GM12878 (cell line): ENCODE data around the gene VSTM2B. TPM values are rescaled to one million over a fixed set of nuclear protein-coding genes. Genes with fewer than 3 reads are reported as not detected.

ENCODE experiments used
- ATAC-seq: fragments of 200-7000 bp; cut with Tn5 transposase; 3 replicates; pipeline ENCODE4 v1.9.1; 2020; ENCODE audit warnings: mild to moderate bottlenecking, moderate library complexity
- BruUV-seq: library from RNA; stranded (reverse); fragments of 400-500 nt; replicated peaks from 2 replicates; lab custom pipeline; 2021; lab: Mats Ljungman, UMichigan
- CTCF ChIA-PET: fragments of 300-600 bp; sonication (Branson Sonifier 250); formaldehyde crosslinking; extraction: SDS; loops from one replicate; lab custom pipeline; 2021; ENCODE audit warnings: inconsistent platforms; lab: Yijun Ruan, JAX
- POLR2A ChIA-PET: fragments of 350-600 bp; formaldehyde crosslinking; extraction: SDS; loops from one replicate; lab custom pipeline; 2021; ENCODE audit warnings: inconsistent platforms; lab: Charles Lee
- RAD21 ChIA-PET: fragments of 300-600 bp; sonication (Branson Sonifier 250); formaldehyde crosslinking; loops from one replicate; lab custom pipeline; 2023; ENCODE audit warnings: antibody characterized with exemption; ENCODE audit not compliant: unreplicated experiment; lab: Charles Lee
- SMC1A ChIA-PET: fragments of 300-600 bp; sonication (Branson Sonifier 250); formaldehyde crosslinking; loops from one replicate; lab custom pipeline; 2023; ENCODE audit not compliant: unreplicated experiment, uncharacterized antibody; lab: Charles Lee
- DNase-seq: peaks from one replicate; pipeline ENCODE4 v3.0.0-alpha.2; 2011; ENCODE audit warnings: low read depth, low spot score
- FAIRE-seq: peaks from 3 replicates; lab custom pipeline; 2011; peaks lifted over from hg19 to GRCh38; lab: Jason Lieb, UNC
- H2AFZ ChIP-seq: 2 replicates; pipeline ENCODE4 v1.6.0; 2011; ENCODE audit warnings: low read depth, low read length, control low read depth; ENCODE audit not compliant: control insufficient read depth
- H3K27ac ChIP-seq: 2 replicates; pipeline ENCODE4 v1.5.1; 2011; ENCODE audit warnings: control low read depth; ENCODE audit not compliant: control insufficient read depth, insufficient read depth
- H3K27me3 ChIP-seq, 2 experiments: replicated peaks in 1 of 2; 2 replicates each; pipeline versions ENCODE4 v1.6.0 to v1.6.1; 2011; ENCODE audit warnings: low read length in 1 of 2; ENCODE audit not compliant: control insufficient read depth in 2 of 2, insufficient read depth in 2 of 2
- H3K36me3 ChIP-seq, 2 experiments: 2 replicates each; pipeline ENCODE4 v1.5.1; 2011; ENCODE audit warnings: low read length in 1 of 2; ENCODE audit not compliant: control insufficient read depth in 2 of 2, insufficient read depth in 2 of 2
- H3K4me1 ChIP-seq: 2 replicates; pipeline ENCODE4 v1.6.1; 2011; ENCODE audit warnings: mild to moderate bottlenecking, low read length, moderate library complexity, mixed read lengths; ENCODE audit not compliant: control insufficient read depth, insufficient read depth
- H3K4me2 ChIP-seq: 2 replicates; pipeline ENCODE4 v1.6.0; 2011; ENCODE audit warnings: control low read depth; ENCODE audit not compliant: control insufficient read depth, insufficient read depth
- H3K4me3 ChIP-seq: fragments of 200-600 bp; sonication (generic); 2 replicates; pipeline ENCODE4 v1.5.1; 2016
- H3K79me2 ChIP-seq: 2 replicates; pipeline ENCODE4 v1.6.0; 2011; ENCODE audit warnings: low read length; ENCODE audit not compliant: control insufficient read depth, insufficient read depth
- H3K9ac ChIP-seq: 2 replicates; pipeline ENCODE4 v1.8.0; 2011; ENCODE audit warnings: low read length, control low read depth, mixed read lengths; ENCODE audit not compliant: control insufficient read depth, insufficient read depth
- H3K9me3 ChIP-seq: replicated peaks from 3 replicates; pipeline ENCODE4 v1.5.1; 2011; ENCODE audit warnings: mild to moderate bottlenecking, low read length; ENCODE audit not compliant: control insufficient read depth, insufficient read depth
- H4K20me1 ChIP-seq: 2 replicates; pipeline ENCODE4 v1.6.0; 2011; ENCODE audit not compliant: control insufficient read depth, insufficient read depth
- ATF3 ChIP-seq: IDR thresholded peaks from 2 replicates; pipeline ENCODE4 v1.6.1; 2011; ENCODE audit warnings: low read depth, mild to moderate bottlenecking, low read length, moderate library complexity, borderline replicate concordance; ENCODE audit errors: extremely low read depth
- ATF7 ChIP-seq: fragments of 450-650 bp; IDR thresholded peaks from 2 replicates; pipeline ENCODE4 v1.6.1; 2016; ENCODE audit warnings: low read depth, mild to moderate bottlenecking
- CEBPZ ChIP-seq: fragments of 150-350 bp; IDR thresholded peaks from 2 replicates; pipeline ENCODE4 v1.6.1; 2016; ENCODE audit warnings: low read depth, low read length
- IKZF1 ChIP-seq: fragments of 450-650 bp; conservative IDR thresholded peaks from 2 replicates; pipeline ENCODE4 v1.6.1; 2017; ENCODE audit warnings: antibody characterized with exemption, mild to moderate bottlenecking
- KLF5 ChIP-seq: fragments of 450-650 bp; IDR thresholded peaks from 2 replicates; pipeline ENCODE4 v1.6.1; 2014; ENCODE audit warnings: mild to moderate bottlenecking; ENCODE audit not compliant: partially characterized antibody
- NR2F1 ChIP-seq: fragments of 450-650 bp; conservative IDR thresholded peaks from 2 replicates; pipeline ENCODE4 v1.6.1; 2017; ENCODE audit warnings: mild to moderate bottlenecking
- PKNOX1 ChIP-seq: fragments of 450-650 bp; IDR thresholded peaks from 2 replicates; pipeline ENCODE4 v1.6.1; 2016; ENCODE audit warnings: mild to moderate bottlenecking
- SIN3A ChIP-seq: IDR thresholded peaks from 2 replicates; pipeline ENCODE4 v1.6.1; 2012; ENCODE audit warnings: low read depth, low read length, improper control_type of control experiment
- SMAD1 ChIP-seq: fragments of 450-650 bp; IDR thresholded peaks from 2 replicates; pipeline ENCODE4 v1.6.1; 2018; ENCODE audit warnings: mild to moderate bottlenecking, low read depth; ENCODE audit not compliant: partially characterized antibody
- YY1 ChIP-seq: IDR thresholded peaks from 2 replicates; pipeline ENCODE4 v1.6.1; 2011; ENCODE audit warnings: low read depth, mild to moderate bottlenecking, low read length
- WGBS: methylation state at CpG from one replicate; pipeline ENCODE4 v1.1.6; 2016; ENCODE audit warnings: low lambda C conversion rate; ENCODE audit not compliant: insufficient replicate concordance, insufficient coverage; ENCODE audit errors: missing lambda C conversion rate; 5-methylcytosine and 5-hydroxymethylcytosine counted together
- in situ Hi-C: fragments of 300-500 bp; cut with MboI; formaldehyde crosslinking; loops from 9 replicates; pipeline ENCODE4 v1.14.3; 2018; ENCODE audit warnings: mixed read lengths
- intact Hi-C: fragments of 100-400 bp; cut with micrococcal nuclease; formaldehyde crosslinking; loops from one replicate; pipeline ENCODE4 v1.14.2; 2022; ENCODE audit not compliant: unreplicated experiment
- polyA plus RNA-seq, 11 experiments: library from polyadenylated mRNA; depleted of rRNA in 4 of 11; unstranded in 6 of 11; stranded (reverse) in 5 of 11; fragments of >200 nt; fragmentation: Nextera tagmentation in 4 of 11; fragmentation: Illumina TruSeq in 1 of 11; extraction: Ambion mirVana in 4 of 11; extraction: Trizol in 1 of 11; gene quantifications; 1 replicate in 1 of 11; 2 replicates in 10 of 11; pipeline versions ENCODE4 v1.2.1 to v1.2.3, GENCODE V29; 2011 to 2016; ENCODE audit warnings: inconsistent platforms in 2 of 11, missing spikeins in 2 of 11, low read depth in 1 of 11
- total RNA-seq, 4 experiments: library from RNA; depleted of rRNA in 3 of 4; stranded (reverse); fragments of >200 nt in 3 of 4; fragmentation: Illumina TruSeq in 1 of 4; extraction: Trizol in 1 of 4; gene quantifications; 2 replicates each; pipeline versions ENCODE4 v1.2.1 to v1.2.3, GENCODE V29; 2013 to 2021
- TF ChIP-seq, protein P1 (sequence below): fragments of 450-650 bp; IDR thresholded peaks from 2 replicates; pipeline ENCODE4 v1.6.1; 2017; ENCODE audit warnings: borderline replicate concordance

VSTM2B gene
- total and polyA plus RNA-seq, 10 of the 15 experiments (the other 5 are each of a cell fraction or from before 2014, with no cell fraction given), result not detected

- no peaks in the 10 kb centered on the region for H3K36me3 ChIP-seq
- POLR2A ChIA-PET, result no interaction called here
- H3K4me3 ChIP-seq, result no peak overlapping the region
- no peaks in the 10 kb centered on the region for H3K79me2 ChIP-seq
- no peaks in the 10 kb centered on the region for H3K27me3 ChIP-seq
- SMC1A ChIA-PET, result no interaction called here
- BruUV-seq, result no TSS peak
- H4K20me1 ChIP-seq, result no peaks in the 10 kb centered on the region
- H3K9me3 ChIP-seq, result no peaks in the 10 kb centered on the region; the same call in 2 of the 3 replicates
- DNase-seq (no peak), FAIRE-seq (no peak), ATAC-seq (no peak)
- H3K4me1 ChIP-seq, result no peaks in the 10 kb centered on the region
- no peak overlapping the region for H3K4me2 ChIP-seq
- in situ Hi-C loops (no loop called here), intact Hi-C loops (no loop called here)
- no peak overlapping the region for H3K27ac ChIP-seq
- no peak overlapping the region for H2AFZ ChIP-seq
- RAD21 ChIA-PET, result no interaction called here
- 8% methylated on average over 11 of the region's 11 CpGs for WGBS
- TF ChIP-seq IKZF1 (no peak), ATF7 (no peak), NR2F1 (no peak), KLF5 (no peak), PKNOX1 (no peak), SIN3A (no peak), CEBPZ (no peak), SMAD1 (no peak), ATF3 (no peak), YY1 (no peak)
- TF ChIP-seq, protein P1, sequence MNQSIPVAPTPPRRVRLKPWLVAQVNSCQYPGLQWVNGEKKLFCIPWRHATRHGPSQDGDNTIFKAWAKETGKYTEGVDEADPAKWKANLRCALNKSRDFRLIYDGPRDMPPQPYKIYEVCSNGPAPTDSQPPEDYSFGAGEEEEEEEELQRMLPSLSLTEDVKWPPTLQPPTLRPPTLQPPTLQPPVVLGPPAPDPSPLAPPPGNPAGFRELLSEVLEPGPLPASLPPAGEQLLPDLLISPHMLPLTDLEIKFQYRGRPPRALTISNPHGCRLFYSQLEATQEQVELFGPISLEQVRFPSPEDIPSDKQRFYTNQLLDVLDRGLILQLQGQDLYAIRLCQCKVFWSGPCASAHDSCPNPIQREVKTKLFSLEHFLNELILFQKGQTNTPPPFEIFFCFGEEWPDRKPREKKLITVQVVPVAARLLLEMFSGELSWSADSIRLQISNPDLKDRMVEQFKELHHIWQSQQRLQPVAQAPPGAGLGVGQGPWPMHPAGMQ, result no peak
- no peak overlapping the region for H3K9ac ChIP-seq
- CTCF ChIA-PET, result interaction anchor here (0.7 kb wide), 1 partner anchor 12 kb away, joined by 4 read pairs; no protein-coding TSS in a partner anchor
Observed at GRCh38 chr19:29563486-29564101, 37.8 kb downstream of the VSTM2B start.
